PC-9 (cell line): ENCODE results near the gene DYSF. TPM values are rescaled to one million over a fixed set of nuclear protein-coding genes. Genes with fewer than 3 reads are reported as not detected.

Experiments used
- BruUV-seq: library from RNA; stranded (reverse); fragments of 400-500 nt; replicated peaks from 2 replicates; lab custom pipeline; 2021; lab: Mats Ljungman, UMichigan
- CTCF ChIA-PET: fragments of 300-600 bp; sonication (Branson Sonifier 250); formaldehyde crosslinking; loops from one replicate; lab custom pipeline; 2022; ENCODE audit warnings: antibody characterized with exemption; lab: Charles Lee
- POLR2A ChIA-PET: fragments of 300-600 bp; sonication (Branson Sonifier 250); formaldehyde crosslinking; loops from one replicate; lab custom pipeline; 2022; ENCODE audit warnings: antibody characterized with exemption; ENCODE audit not compliant: unreplicated experiment; lab: Charles Lee
- DNase-seq, 2 experiments: peaks; one replicate each; pipeline versions ENCODE4 v3.0.0 to v3.0.0-alpha.2; 2015 to 2022; ENCODE audit warnings: mixed read lengths in 1 of 2
- H2AFZ ChIP-seq: fragments of 200-600 bp; sonication (generic); 2 replicates; pipeline ENCODE4 v1.8.1; 2017; ENCODE audit warnings: antibody characterized with exemption
- H3F3A ChIP-seq: fragments of 200-600 bp; sonication (generic); 2 replicates; pipeline ENCODE4 v1.8.1; 2017; ENCODE audit warnings: antibody characterized with exemption, mild to moderate bottlenecking, low read depth; ENCODE audit not compliant: insufficient read depth
- H3K27ac ChIP-seq: fragments of 200-600 bp; sonication (generic); 2 replicates; pipeline ENCODE4 v1.6.1; 2016; ENCODE audit warnings: mixed run types
- H3K27me3 ChIP-seq: fragments of 200-600 bp; sonication (generic); 2 replicates; pipeline ENCODE4 v1.6.1; 2016; ENCODE audit warnings: low read depth, mixed run types; ENCODE audit not compliant: insufficient read depth
- H3K36me3 ChIP-seq: fragments of 200-600 bp; sonication (generic); 2 replicates; pipeline ENCODE4 v1.6.1; 2016; ENCODE audit warnings: low read depth, mixed run types
- H3K4me1 ChIP-seq: fragments of 200-600 bp; sonication (generic); replicated peaks from 2 replicates; pipeline ENCODE4 v1.6.1; 2016; ENCODE audit warnings: mixed run types; ENCODE audit not compliant: insufficient read depth
- H3K4me2 ChIP-seq: fragments of 200-600 bp; sonication (generic); 2 replicates; pipeline ENCODE4 v1.6.1; 2017; ENCODE audit warnings: mixed run types
- H3K4me3 ChIP-seq: fragments of 200-600 bp; sonication (generic); 2 replicates; pipeline ENCODE4 v1.6.1; 2016; ENCODE audit warnings: mixed run types
- H3K79me2 ChIP-seq: fragments of 200-600 bp; sonication (generic); 2 replicates; pipeline ENCODE4 v1.6.1; 2017; ENCODE audit warnings: low read depth, mixed run types
- H3K9me2 ChIP-seq: fragments of 200-600 bp; sonication (generic); 2 replicates; pipeline ENCODE4 v1.8.1; 2017; ENCODE audit warnings: mild to moderate bottlenecking; ENCODE audit not compliant: insufficient read depth
- H3K9me3 ChIP-seq: fragments of 200-600 bp; sonication (generic); 2 replicates; pipeline ENCODE4 v1.8.1; 2016; ENCODE audit warnings: low read depth; ENCODE audit not compliant: insufficient read depth
- H4K20me1 ChIP-seq: fragments of 200-600 bp; sonication (generic); 2 replicates; pipeline ENCODE4 v1.8.1; 2017; ENCODE audit not compliant: insufficient read depth
- EZH2 ChIP-seq: fragments of 200-600 bp; sonication (generic); IDR thresholded peaks from 2 replicates; pipeline ENCODE4 v1.8.0; 2017; ENCODE audit warnings: antibody characterized with exemption, low read depth
- intact Hi-C: fragments of 100-400 bp; cut with micrococcal nuclease; formaldehyde crosslinking; loops from one replicate; pipeline ENCODE4 v1.10.0; 2022; ENCODE audit not compliant: unreplicated experiment
- total RNA-seq: library from RNA; stranded (reverse); gene quantifications from 2 replicates; pipeline ENCODE4 v1.2.3, GENCODE V29; 2021
- TF ChIP-seq, protein P1 (sequence below): fragments of 200-600 bp; sonication (generic); conservative IDR thresholded peaks from 2 replicates; pipeline ENCODE4 v1.6.1; 2017; ENCODE audit warnings: mixed run types, antibody characterized with exemption, mild to moderate bottlenecking, moderate library complexity

Gene DYSF
- total RNA-seq, 1 experiment from 2014 or later: 12.2 TPM

DNA sequence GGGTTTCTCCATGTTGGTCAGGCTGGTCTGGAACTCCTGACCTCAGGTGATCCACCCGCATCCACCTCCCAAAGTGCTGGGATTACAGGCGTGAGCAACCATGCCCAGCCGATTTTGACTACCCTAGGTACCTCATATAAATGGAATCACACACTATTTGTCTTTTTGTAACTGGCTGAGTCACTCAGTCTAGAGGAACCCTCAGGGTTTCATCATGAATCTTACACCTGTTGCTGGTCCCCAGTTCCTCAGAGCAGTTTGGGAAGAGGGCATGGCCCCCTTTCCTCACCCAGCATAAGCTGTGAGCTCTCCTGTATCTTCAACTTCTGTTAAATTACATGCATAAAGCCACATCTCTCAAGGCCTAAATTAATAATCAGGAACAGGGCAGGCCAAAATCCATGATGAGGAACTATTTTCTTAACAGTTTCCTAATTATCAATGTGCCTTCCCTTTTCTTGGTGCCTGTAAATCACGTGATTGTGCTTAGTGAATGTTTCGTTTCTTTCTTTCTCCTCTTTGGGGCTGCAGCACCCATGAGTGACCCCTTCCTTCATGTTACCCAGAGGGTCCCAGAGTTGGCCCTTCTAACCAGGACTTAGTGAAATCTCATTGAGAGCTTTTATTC is 20.9 kb downstream of the DYSF start:
- intact Hi-C loops: no loop called here
- Histone ChIP-seq H3F3A (peaks cover 13% of the 10 kb centered on the region), H4K20me1 (no peaks in the 10 kb centered on the region), H3K4me1 (peaks cover 26% of the 10 kb centered on the region), H3K9me2 (no peaks in the 10 kb centered on the region), H3K36me3 (no peaks in the 10 kb centered on the region), H3K4me2 (no peak overlapping the region), H3K27me3 (no peaks in the 10 kb centered on the region), H3K27ac (no peak overlapping the region), H3K9me3 (no peaks in the 10 kb centered on the region), H3K79me2 (no peaks in the 10 kb centered on the region), H3K4me3 (no peak overlapping the region), H2AFZ (no peak overlapping the region)
- DNase-seq: peak in 1 of 2 experiments; percentile 37
- TF ChIP-seq, protein P1, sequence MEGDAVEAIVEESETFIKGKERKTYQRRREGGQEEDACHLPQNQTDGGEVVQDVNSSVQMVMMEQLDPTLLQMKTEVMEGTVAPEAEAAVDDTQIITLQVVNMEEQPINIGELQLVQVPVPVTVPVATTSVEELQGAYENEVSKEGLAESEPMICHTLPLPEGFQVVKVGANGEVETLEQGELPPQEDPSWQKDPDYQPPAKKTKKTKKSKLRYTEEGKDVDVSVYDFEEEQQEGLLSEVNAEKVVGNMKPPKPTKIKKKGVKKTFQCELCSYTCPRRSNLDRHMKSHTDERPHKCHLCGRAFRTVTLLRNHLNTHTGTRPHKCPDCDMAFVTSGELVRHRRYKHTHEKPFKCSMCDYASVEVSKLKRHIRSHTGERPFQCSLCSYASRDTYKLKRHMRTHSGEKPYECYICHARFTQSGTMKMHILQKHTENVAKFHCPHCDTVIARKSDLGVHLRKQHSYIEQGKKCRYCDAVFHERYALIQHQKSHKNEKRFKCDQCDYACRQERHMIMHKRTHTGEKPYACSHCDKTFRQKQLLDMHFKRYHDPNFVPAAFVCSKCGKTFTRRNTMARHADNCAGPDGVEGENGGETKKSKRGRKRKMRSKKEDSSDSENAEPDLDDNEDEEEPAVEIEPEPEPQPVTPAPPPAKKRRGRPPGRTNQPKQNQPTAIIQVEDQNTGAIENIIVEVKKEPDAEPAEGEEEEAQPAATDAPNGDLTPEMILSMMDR: no peak
- TF ChIP-seq EZH2: no peak
- ChIA-PET POLR2A (no interaction called here), CTCF (no interaction called here)
- no TSS peak for BruUV-seq

DNA sequence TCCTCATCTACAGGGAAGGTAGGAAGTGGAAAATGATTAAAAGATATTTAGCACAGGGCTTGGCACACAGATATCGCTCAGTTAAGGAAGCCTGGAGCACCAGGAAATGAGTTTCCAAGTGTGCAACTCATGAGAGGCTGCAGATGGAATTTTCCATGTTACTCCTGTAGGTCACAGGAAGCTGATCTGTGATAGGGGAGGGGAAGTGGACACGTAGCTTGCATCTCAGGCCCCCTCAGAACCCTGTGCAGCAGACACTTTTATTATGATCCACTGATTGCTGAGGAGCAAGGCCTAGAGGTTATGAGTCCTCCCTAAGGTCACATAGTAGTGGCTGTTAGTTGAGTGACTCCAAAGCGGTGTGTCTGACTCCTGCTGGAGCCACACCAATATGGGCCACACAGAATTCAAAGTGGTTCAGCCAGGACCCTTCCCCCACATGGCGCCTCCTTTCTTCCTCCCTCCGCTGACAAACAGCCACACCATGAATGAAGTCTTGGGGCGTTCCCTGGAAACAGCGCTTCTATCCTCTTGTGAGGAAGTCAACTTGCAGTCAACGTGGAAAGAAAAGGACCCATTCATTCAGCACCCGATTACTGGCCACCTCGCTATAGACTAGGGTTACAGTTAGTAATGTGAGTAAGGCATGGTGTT is 21.5 kb downstream of the DYSF start:
- intact Hi-C loops: no loop called here
- H3K36me3 ChIP-seq: no peaks in the 10 kb centered on the region
- H3K79me2 ChIP-seq: no peaks in the 10 kb centered on the region
- no peak overlapping the region for H3K4me2 ChIP-seq
- no TSS peak for BruUV-seq
- H3K9me3 ChIP-seq: no peaks in the 10 kb centered on the region
- H3K4me1 ChIP-seq: peaks cover 26% of the 10 kb centered on the region
- H3K4me3 ChIP-seq: no peak overlapping the region
- no peaks in the 10 kb centered on the region for H4K20me1 ChIP-seq
- ChIA-PET POLR2A (no interaction called here), CTCF (no interaction called here)
- no peaks in the 10 kb centered on the region for H3K9me2 ChIP-seq
- H3F3A ChIP-seq: peaks cover 13% of the 10 kb centered on the region
- no peak overlapping the region for H2AFZ ChIP-seq
- H3K27ac ChIP-seq: no peak overlapping the region
- no peaks in the 10 kb centered on the region for H3K27me3 ChIP-seq
- no peak for TF ChIP-seq EZH2
- TF ChIP-seq, protein P1: no peak
- DNase-seq: peak in 1 of 2 experiments; percentile 33

DNA sequence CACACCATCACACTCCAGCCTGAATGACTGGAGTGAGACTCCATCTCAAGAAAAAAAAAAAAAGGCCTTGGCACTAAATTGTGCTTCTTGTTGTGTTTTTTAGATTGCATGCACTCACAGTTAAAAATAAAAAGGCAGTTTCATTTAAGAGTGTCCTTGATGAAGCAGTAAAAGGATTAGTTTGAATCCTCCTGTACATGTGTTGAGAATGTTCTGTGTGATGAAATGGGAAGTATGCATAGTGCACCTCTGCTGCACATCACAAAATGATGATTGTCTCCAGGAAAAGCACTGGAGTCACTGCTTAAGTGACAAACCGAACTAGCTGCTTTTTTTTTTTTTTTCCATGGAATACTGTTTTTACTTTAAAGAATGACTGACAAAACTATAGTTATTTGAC is 23.1 kb downstream of the DYSF start:
- H3K9me3 ChIP-seq: no peaks in the 10 kb centered on the region
- no peaks in the 10 kb centered on the region for H4K20me1 ChIP-seq
- no peak overlapping the region for H3K4me3 ChIP-seq
- no peaks in the 10 kb centered on the region for H3K79me2 ChIP-seq
- H3K4me1 ChIP-seq: peaks cover 21% of the 10 kb centered on the region
- intact Hi-C loops: no loop called here
- ChIA-PET CTCF (no interaction called here), POLR2A (no interaction called here)
- no peak for TF ChIP-seq EZH2
- TF ChIP-seq, protein P1: no peak
- H3F3A ChIP-seq: peaks cover 13% of the 10 kb centered on the region
- peak in 1 of 2 experiments; percentile 10 for DNase-seq
- H3K9me2 ChIP-seq: no peaks in the 10 kb centered on the region
- no peaks in the 10 kb centered on the region for H3K27me3 ChIP-seq
- H3K36me3 ChIP-seq: no peaks in the 10 kb centered on the region
- H3K27ac ChIP-seq: no peak overlapping the region
- H2AFZ ChIP-seq: no peak overlapping the region
- BruUV-seq: no TSS peak
- no peak overlapping the region for H3K4me2 ChIP-seq
